WI38 (cell line): ENCODE data around the gene DMRTB1.
A peak's percentile ranks its signal among the peaks of the same experiment; 100 is the strongest.

Experiments
- H3K4me3 ChIP-seq: 2 replicates; pipeline ENCODE4 v1.5.1; 2011; ENCODE audit warnings: low read depth, mild to moderate bottlenecking, control low read depth, low read length
- TF ChIP-seq, protein P1 (sequence below): IDR thresholded peaks from 2 replicates; pipeline ENCODE4 v1.5.1; 2012; ENCODE audit warnings: low read depth, mild to moderate bottlenecking, control low read depth, low read length

The DMRTB1 gene

DNA sequence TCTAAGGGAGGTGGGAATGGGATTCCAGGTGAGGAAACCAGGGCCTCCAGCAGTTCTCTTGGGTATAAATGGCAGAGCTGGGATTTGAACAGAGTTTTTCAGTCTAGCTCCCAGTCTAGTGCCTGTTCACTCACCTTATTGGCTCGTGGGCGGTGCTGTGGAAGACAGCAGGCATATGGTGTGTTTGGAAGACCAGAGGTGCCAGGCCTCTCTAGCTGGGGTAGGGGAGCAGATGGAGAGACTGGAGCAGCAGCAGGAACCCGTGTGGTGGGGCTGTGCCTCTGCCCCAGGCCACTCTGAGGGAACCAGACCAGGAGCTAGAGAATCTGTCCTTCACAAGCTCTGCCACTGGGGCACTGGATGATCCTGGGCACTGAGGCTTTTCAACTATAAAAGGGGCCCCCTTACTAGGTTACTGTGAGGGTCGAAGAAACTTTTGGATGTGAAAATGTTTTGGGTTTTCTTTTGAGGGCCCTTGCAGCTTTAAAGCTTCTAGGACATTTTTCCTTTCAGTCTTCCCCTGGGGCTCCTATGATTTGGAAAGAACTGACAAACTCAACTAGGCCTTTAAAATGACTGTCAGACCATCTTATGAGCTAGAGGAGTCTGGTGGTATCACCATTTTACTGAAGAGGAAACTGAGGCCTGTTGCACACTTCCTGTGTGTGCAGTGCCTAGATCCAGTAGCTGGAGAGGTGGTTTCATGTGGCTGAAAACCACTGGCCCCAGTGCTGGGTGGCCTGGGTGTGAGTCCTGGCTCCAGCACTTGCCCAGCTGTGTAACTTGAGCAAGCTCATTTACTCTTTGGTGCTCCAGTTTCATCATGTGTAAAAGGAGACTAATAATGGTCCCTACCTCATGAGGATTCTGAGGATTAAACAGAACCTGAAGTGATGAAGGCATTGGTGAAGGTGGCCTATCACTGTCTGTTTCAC lies 6.1 kb downstream of the DMRTB1 start:
- H3K4me3 ChIP-seq = no peak overlapping the region
- TF ChIP-seq, protein P1, sequence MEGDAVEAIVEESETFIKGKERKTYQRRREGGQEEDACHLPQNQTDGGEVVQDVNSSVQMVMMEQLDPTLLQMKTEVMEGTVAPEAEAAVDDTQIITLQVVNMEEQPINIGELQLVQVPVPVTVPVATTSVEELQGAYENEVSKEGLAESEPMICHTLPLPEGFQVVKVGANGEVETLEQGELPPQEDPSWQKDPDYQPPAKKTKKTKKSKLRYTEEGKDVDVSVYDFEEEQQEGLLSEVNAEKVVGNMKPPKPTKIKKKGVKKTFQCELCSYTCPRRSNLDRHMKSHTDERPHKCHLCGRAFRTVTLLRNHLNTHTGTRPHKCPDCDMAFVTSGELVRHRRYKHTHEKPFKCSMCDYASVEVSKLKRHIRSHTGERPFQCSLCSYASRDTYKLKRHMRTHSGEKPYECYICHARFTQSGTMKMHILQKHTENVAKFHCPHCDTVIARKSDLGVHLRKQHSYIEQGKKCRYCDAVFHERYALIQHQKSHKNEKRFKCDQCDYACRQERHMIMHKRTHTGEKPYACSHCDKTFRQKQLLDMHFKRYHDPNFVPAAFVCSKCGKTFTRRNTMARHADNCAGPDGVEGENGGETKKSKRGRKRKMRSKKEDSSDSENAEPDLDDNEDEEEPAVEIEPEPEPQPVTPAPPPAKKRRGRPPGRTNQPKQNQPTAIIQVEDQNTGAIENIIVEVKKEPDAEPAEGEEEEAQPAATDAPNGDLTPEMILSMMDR = no peak

DNA sequence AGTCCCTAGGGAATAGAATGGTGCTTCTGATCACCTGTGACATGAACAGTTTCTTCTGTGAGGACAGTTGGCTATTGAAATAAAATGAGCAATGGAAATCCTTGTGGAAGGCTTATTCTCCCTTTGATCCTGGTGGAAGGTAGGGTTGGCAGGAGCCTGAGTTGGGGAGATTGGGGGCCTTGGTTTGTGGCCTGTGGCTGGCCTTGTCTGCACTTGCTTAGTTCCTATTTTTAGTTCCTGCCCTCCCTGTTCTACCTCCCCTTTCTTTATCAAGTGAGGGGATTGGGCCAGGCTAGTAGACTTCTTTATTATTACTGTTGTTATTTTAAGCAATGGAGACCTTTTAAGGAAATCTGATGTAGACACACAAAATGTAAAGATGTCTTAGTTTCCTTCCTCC lies 8.2 kb downstream of the DMRTB1 start:
- no peak overlapping the region for H3K4me3 ChIP-seq
- TF ChIP-seq, protein P1 = no peak

DNA sequence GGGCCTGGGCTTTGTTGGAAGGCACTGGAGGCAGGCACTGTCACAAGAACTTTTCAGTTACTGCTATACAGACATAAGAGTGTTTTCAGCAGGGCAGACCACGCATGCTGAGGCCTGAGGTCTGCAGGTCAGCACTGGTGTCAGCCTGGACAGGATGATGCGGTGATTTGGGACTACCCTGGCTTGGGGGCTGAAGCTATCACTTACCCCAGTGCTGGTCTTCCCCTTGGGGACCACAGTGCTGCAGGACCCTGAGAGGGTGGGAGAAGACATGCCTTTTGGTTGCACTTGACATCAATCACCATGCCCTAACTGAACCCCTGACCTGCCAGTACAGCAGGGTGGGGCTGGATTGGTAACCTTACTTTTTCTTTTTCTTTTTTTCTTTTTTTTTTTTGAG lies 9.2 kb downstream of the DMRTB1 start:
- no peak overlapping the region for H3K4me3 ChIP-seq
- TF ChIP-seq, protein P1 = no peak

DNA sequence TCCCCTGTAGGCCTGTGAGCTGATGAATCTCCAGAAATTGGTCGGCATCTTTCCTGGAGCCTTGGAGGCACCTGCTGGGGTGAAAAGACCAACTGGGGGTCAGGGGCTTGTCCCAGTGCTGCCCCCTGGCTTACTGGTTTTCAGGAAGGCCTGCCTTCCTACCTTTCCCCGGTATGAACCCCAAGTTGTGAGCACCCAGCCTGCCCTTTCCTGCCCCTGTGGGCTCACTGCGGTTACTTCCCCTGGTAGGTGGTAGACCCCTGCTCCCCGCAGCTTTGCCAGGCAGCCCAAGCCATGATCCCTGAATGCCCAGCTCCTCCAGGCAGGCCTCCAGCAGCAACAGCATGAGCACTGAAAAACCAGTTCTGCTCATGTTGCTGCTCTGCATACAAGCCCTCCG lies 10.2 kb downstream of the DMRTB1 start:
- H3K4me3 ChIP-seq = no peak overlapping the region
- TF ChIP-seq, protein P1 = no peak

DNA sequence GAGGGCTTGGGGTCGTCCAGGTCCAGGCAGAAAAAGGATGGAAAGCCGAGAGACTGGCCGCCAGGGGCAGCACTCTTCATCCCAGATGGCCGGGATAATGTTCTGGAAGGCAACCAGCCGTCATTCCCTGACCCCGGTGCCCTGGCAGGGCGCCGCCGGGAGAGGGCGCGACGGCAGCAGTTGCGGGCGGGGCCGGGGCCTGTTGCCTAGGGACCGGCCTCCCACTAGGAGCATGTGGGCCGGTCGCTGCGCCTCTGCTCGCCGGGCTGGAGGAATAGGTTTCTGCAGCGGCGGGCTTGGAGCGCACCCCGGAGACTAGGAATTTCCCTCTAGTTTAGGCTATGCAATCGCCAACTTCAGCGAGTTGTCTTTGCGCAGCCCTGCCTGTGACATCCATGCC lies 11.0 kb downstream of the DMRTB1 start:
- no peak overlapping the region for H3K4me3 ChIP-seq

DNA sequence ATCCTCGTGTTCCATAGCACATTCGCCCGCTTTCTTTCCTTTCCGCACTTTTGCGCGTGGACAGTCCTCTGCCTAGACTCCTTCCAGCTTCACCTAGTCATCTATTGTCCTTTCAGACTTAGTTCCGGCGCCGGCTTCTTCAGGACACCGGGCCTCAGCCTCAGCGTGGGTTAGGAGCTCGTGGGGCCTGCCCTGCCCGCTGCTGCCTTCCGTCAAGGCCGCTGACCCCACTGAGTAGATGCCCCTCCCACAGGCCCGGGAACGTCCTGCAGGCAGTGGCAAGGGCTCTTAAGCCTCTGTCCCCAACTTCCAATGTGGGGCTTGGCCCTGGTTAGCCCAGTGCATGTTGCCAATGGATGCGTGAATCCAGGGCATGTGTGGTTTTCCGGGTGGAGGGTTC lies 11.4 kb downstream of the DMRTB1 start:
- no peak overlapping the region for H3K4me3 ChIP-seq
- TF ChIP-seq, protein P1 = no peak

More for the DNA sequence above, 11.0 kb downstream of the DMRTB1 start:
- TF ChIP-seq, protein P1 = peak; percentile 69

DNA sequence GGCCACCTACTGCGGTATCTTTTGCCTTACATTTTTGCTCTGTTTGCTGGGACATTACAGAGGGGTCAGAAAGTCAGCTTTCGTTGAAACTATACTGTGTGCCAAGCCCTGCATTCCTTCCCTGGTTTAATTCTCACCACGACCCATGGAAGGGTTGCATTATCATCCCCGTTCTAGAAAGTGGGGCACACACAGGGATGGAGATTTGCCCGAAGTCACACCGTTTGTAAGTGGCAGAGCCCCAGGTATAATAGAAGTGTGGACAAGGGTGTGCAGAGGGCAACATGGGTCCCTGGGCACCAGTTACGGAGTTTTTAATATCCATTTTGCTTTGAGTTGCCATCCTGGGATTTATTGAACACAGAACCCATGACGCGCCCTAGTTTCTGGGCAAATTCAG lies 11.8 kb downstream of the DMRTB1 start:
- TF ChIP-seq, protein P1 = no peak
- H3K4me3 ChIP-seq = no peak overlapping the region
